Left ventricle myocardium inferior (tissue), 1 donor: ENCODE data around the gene CTNNBIP1. TPM values are rescaled to one million over a fixed set of nuclear protein-coding genes. Genes with fewer than 3 reads are reported as not detected.

Experiments
- DNase-seq: peaks from one replicate; pipeline ENCODE4 v3.0.0-alpha.2; 2020
- H3K27ac ChIP-seq: fragments of 200-600 bp; replicated peaks from 2 replicates; pipeline ENCODE4 v1.8.0; 2021
- H3K27me3 ChIP-seq: fragments of 200-600 bp; 2 replicates; pipeline ENCODE4 v1.8.0; 2021; ENCODE audit warnings: low read depth
- H3K36me3 ChIP-seq: fragments of 200-600 bp; 2 replicates; pipeline ENCODE4 v1.8.0; 2021
- H3K4me1 ChIP-seq: fragments of 200-600 bp; 2 replicates; pipeline ENCODE4 v1.8.0; 2021
- H3K4me3 ChIP-seq: fragments of 200-600 bp; 2 replicates; pipeline ENCODE4 v1.8.0; 2021; ENCODE audit warnings: mild to moderate bottlenecking, moderate library complexity
- H3K9me3 ChIP-seq: fragments of 200-600 bp; replicated peaks from 2 replicates; pipeline ENCODE4 v1.8.0; 2021
- CTCF ChIP-seq: fragments of 200-600 bp; IDR thresholded peaks from 2 replicates; pipeline ENCODE4 v1.8.0; 2021; ENCODE audit warnings: antibody characterized with exemption, mild to moderate bottlenecking, borderline replicate concordance
- intact Hi-C: fragments of 100-400 bp; cut with micrococcal nuclease; formaldehyde crosslinking; loops from one replicate; pipeline ENCODE4 v1.11.0; 2022
- total RNA-seq: library from RNA; stranded (reverse); fragmentation: NEBNext Ultra II Directional; extraction: Animal tissue kit (Norgen Biotek cat#: 25700); gene quantifications from one replicate; pipeline ENCODE4 v1.2.1, GENCODE V29; 2021
- donor health status: DM: no; HTN: yes; CAD: no; lungs with severe emphysema.

Gene CTNNBIP1
- total RNA-seq, 1 donor from 2014 or later = 42.6 TPM

- Histone ChIP-seq H3K4me1 (peaks cover 25% of the 10 kb centered on the region), H3K4me3 (no peak overlapping the region), H3K36me3 (peaks cover 53% of the 10 kb centered on the region), H3K27me3 (no peaks in the 10 kb centered on the region), H3K27ac (no peak overlapping the region), H3K9me3 (peaks cover 10% of the 10 kb centered on the region)
- TF ChIP-seq CTCF = no peak
- intact Hi-C loops = no loop called here
- no peak for DNase-seq
Observed at GRCh38 chr1:9852410-9853248, 57.4 kb downstream of the CTNNBIP1 start.

GRCh38 chr1:9852004-9852403, 58.1 kb downstream of the CTNNBIP1 start:
- intact Hi-C loops = no loop called here
- Histone ChIP-seq H3K27ac (no peak overlapping the region), H3K9me3 (peaks cover 10% of the 10 kb centered on the region), H3K4me3 (no peak overlapping the region), H3K27me3 (no peaks in the 10 kb centered on the region), H3K36me3 (peaks cover 47% of the 10 kb centered on the region), H3K4me1 (peaks cover 31% of the 10 kb centered on the region)
- TF ChIP-seq CTCF = no peak
- no peak for DNase-seq

GRCh38 chr1:9850442-9851162, 59.5 kb downstream of the CTNNBIP1 start:
- no peak for TF ChIP-seq CTCF
- Histone ChIP-seq H3K36me3 (peaks cover 47% of the 10 kb centered on the region), H3K4me1 (peaks cover 45% of the 10 kb centered on the region), H3K27ac (no peak overlapping the region), H3K27me3 (no peaks in the 10 kb centered on the region), H3K9me3 (peaks cover 10% of the 10 kb centered on the region), H3K4me3 (no peak overlapping the region)
- intact Hi-C loops = no loop called here
- DNase-seq = no peak

- Histone ChIP-seq H3K36me3 (peaks cover 43% of the 10 kb centered on the region), H3K4me1 (peaks cover 48% of the 10 kb centered on the region), H3K27me3 (no peaks in the 10 kb centered on the region), H3K4me3 (no peak overlapping the region), H3K27ac (no peak overlapping the region), H3K9me3 (peaks cover 10% of the 10 kb centered on the region)
- no peak for DNase-seq
- TF ChIP-seq CTCF = no peak
- intact Hi-C loops = no loop called here
Observed at GRCh38 chr1:9849691-9850441, 60.2 kb downstream of the CTNNBIP1 start.

GRCh38 chr1:9848022-9848421, 62.0 kb downstream of the CTNNBIP1 start:
- Histone ChIP-seq H3K27me3 (no peaks in the 10 kb centered on the region), H3K9me3 (no peaks in the 10 kb centered on the region), H3K4me3 (no peak overlapping the region), H3K36me3 (peaks cover 26% of the 10 kb centered on the region), H3K27ac (no peak overlapping the region), H3K4me1 (peaks cover 64% of the 10 kb centered on the region)
- intact Hi-C loops = no loop called here
- TF ChIP-seq CTCF = no peak
- DNase-seq = no peak
